K562 (cell line): Measurements from ENCODE around the gene BCAS1. TPM values are rescaled to one million over a fixed set of nuclear protein-coding genes. Genes with fewer than 3 reads are reported as not detected.

ENCODE experiments used
- ATAC-seq: fragments of 200-7000 bp; cut with Tn5 transposase; 3 replicates; pipeline ENCODE4 v1.9.1; 2020; ENCODE audit warnings: moderate library complexity
- BruUV-seq: library from RNA; stranded (reverse); fragments of 400-500 nt; replicated peaks from 2 replicates; lab custom pipeline; 2021; lab: Mats Ljungman, UMichigan
- CTCF ChIA-PET: fragments of 300-600 bp; formaldehyde crosslinking; extraction: SDS; loops from one replicate; lab custom pipeline; 2021; ENCODE audit warnings: low intra/inter-chr PET ratio; lab: Yijun Ruan, JAX
- POLR2A ChIA-PET: fragments of 300-600, 350-650 bp; sonication (Branson Sonifier 250); formaldehyde crosslinking; extraction: SDS; loops from one replicate; lab custom pipeline; 2021; ENCODE audit warnings: antibody characterized with exemption, inconsistent platforms; lab: Yijun Ruan, JAX
- DNase-seq, 4 experiments: peaks; one replicate each; pipeline versions ENCODE4 v3.0.0 to v3.0.0-alpha.2; 2011 to 2018; ENCODE audit warnings: low spot score in 3 of 4, mixed read lengths in 3 of 4; ENCODE audit errors: extremely low read depth in 1 of 4
- FAIRE-seq: peaks from 2 replicates; lab custom pipeline; 2011; peaks lifted over from hg19 to GRCh38; lab: Jason Lieb, UNC
- H2AFZ ChIP-seq: 2 replicates; pipeline ENCODE4 v1.6.0; 2011; ENCODE audit warnings: low read depth, low read length, control low read depth, inconsistent platforms
- H3K27ac ChIP-seq: fragments of 200-600 bp; 3 replicates; pipeline ENCODE4 v1.8.0; 2011; ENCODE audit warnings: low read depth, mild to moderate bottlenecking, control low read depth, inconsistent platforms, low read length, moderate library complexity, mixed read lengths; ENCODE audit errors: extremely low read depth
- H3K27me3 ChIP-seq, 2 experiments: fragments of 300-600 bp in 1 of 2; 2 replicates in 1 of 2; 3 replicates in 1 of 2; pipeline versions ENCODE4 v1.6.0 to v1.8.0; 2011; ENCODE audit warnings: inconsistent platforms in 2 of 2, low read length in 2 of 2, mild to moderate bottlenecking in 1 of 2, mixed read lengths in 1 of 2, moderate library complexity in 1 of 2; ENCODE audit not compliant: control insufficient read depth in 2 of 2, insufficient read depth in 2 of 2
- H3K36me3 ChIP-seq: fragments of 300-600 bp; 3 replicates; pipeline ENCODE4 v1.8.0; 2011; ENCODE audit warnings: mild to moderate bottlenecking, low read length, inconsistent platforms; ENCODE audit not compliant: control insufficient read depth, insufficient read depth
- H3K4me1 ChIP-seq, 2 experiments: fragments of 200-600 bp in 1 of 2; replicated peaks in 1 of 2; 2 replicates in 1 of 2; 3 replicates in 1 of 2; pipeline versions ENCODE4 v1.5.1 to v1.8.0; 2011; ENCODE audit warnings: inconsistent platforms in 2 of 2, low read length in 2 of 2, mild to moderate bottlenecking in 1 of 2, mixed read lengths in 1 of 2, moderate library complexity in 1 of 2; ENCODE audit not compliant: control insufficient read depth in 2 of 2, insufficient read depth in 2 of 2
- H3K4me2 ChIP-seq: 2 replicates; pipeline ENCODE4 v1.6.1; 2011; ENCODE audit warnings: low read length, control low read depth, inconsistent platforms, mixed read lengths; ENCODE audit not compliant: insufficient read depth
- H3K4me3 ChIP-seq: fragments of 200-600 bp; sonication (generic), shearing (Covaris generic); 2 replicates; pipeline ENCODE4 v1.5.1; 2016; ENCODE audit warnings: control low read depth, inconsistent platforms
- H3K79me2 ChIP-seq: fragments of 200-600 bp; 3 replicates; pipeline ENCODE4 v1.8.0; 2011; ENCODE audit warnings: low read length, inconsistent platforms; ENCODE audit not compliant: control insufficient read depth, insufficient read depth
- H3K9ac ChIP-seq, 2 experiments: 2 replicates each; pipeline versions ENCODE4 v1.6.0 to v1.6.1; 2011; ENCODE audit warnings: low read depth in 2 of 2, low read length in 2 of 2, control low read depth in 1 of 2, inconsistent platforms in 1 of 2, mild to moderate bottlenecking in 1 of 2, mixed read lengths in 1 of 2; ENCODE audit not compliant: insufficient read depth in 1 of 2
- H3K9me1 ChIP-seq: one replicate; pipeline ENCODE4 v1.6.0; 2011; ENCODE audit warnings: inconsistent platforms, mild to moderate bottlenecking, low read length, moderate library complexity; ENCODE audit not compliant: control insufficient read depth, insufficient read depth
- H3K9me3 ChIP-seq: replicated peaks from 2 replicates; pipeline ENCODE4 v1.5.1; 2011; ENCODE audit warnings: low read depth, low read length, inconsistent platforms; ENCODE audit not compliant: control insufficient read depth, insufficient read depth
- H4K20me1 ChIP-seq: replicated peaks from 2 replicates; pipeline ENCODE4 v1.6.1; 2011; ENCODE audit warnings: low read length, inconsistent platforms, mixed read lengths; ENCODE audit not compliant: control insufficient read depth, insufficient read depth
- CREM ChIP-seq: IDR thresholded peaks from 2 replicates; pipeline ENCODE4 v1.6.1; 2014; ENCODE audit warnings: antibody characterized with exemption, low read depth
- MYC ChIP-seq, 2 experiments: fragments of 250-450 bp in 1 of 2; sonication (Bioruptor Pico) in 1 of 2; IDR thresholded peaks; 2 replicates each; pipeline versions ENCODE4 v1.5.1 to v1.6.1; 2012 to 2021; ENCODE audit warnings: low read depth in 2 of 2, borderline replicate concordance in 1 of 2, improper control_type of control experiment in 1 of 2, low read length in 1 of 2, mild to moderate bottlenecking in 1 of 2, moderate library complexity in 1 of 2
- ZBTB11 ChIP-seq, 3 experiments: fragments of 200-800 bp in 1 of 3; fragments of 250-450 bp in 1 of 3; fragments of 450-650 bp in 1 of 3; sonication (Bioruptor Pico) in 1 of 3; sonication (Bioruptor generic) in 1 of 3; formaldehyde crosslinking in 1 of 3; IDR thresholded peaks; 2 replicates each; pipeline versions ENCODE4 v1.6.1 to v1.8.0; 2016 to 2022; ENCODE audit warnings: mild to moderate bottlenecking in 2 of 3, missing genetic modification characterization in 2 of 3, missing compliant biosample characterization in 1 of 3, moderate library complexity in 1 of 3
- WGBS: fragments of 100-300 bp; shearing (Covaris generic); methylation state at CpG from one replicate; pipeline ENCODE4 v1.1.6; 2016; ENCODE audit warnings: low coverage, mixed read lengths; ENCODE audit not compliant: insufficient coverage; ENCODE audit errors: missing lambda C conversion rate; 5-methylcytosine and 5-hydroxymethylcytosine counted together
- in situ Hi-C: fragments of 300-500 bp; cut with MboI; formaldehyde crosslinking; loops from 4 replicates; pipeline ENCODE4 v1.15.0; 2018; ENCODE audit warnings: inconsistent platforms, mixed read lengths
- intact Hi-C: fragments of 100-400 bp; cut with micrococcal nuclease; formaldehyde crosslinking; loops from 2 replicates; pipeline ENCODE4 v1.14.2; 2022
- polyA plus RNA-seq, 8 experiments: library from polyadenylated mRNA; depleted of rRNA in 4 of 8; stranded (reverse) in 5 of 8; unstranded in 3 of 8; fragments of >200 nt; fragmentation: Nextera tagmentation in 2 of 8; fragmentation: Illumina TruSeq in 1 of 8; extraction: Ambion mirVana in 2 of 8; extraction: Trizol in 1 of 8; gene quantifications; 2 replicates each; pipeline versions ENCODE4 v1.2.1 to v1.2.3, GENCODE V29; 2011 to 2014; ENCODE audit warnings: inconsistent platforms in 1 of 8, missing spikeins in 1 of 8
- total RNA-seq, 7 experiments: library from RNA; depleted of rRNA in 6 of 7; stranded (reverse); fragments of >200 nt in 6 of 7; fragmentation: Illumina TruSeq in 2 of 7; extraction: Trizol in 2 of 7; gene quantifications; 2 replicates each; pipeline versions ENCODE4 v1.2.1 to v1.2.3, GENCODE V29; 2011 to 2021; ENCODE audit warnings: low replicate concordance in 1 of 7

Gene BCAS1
- total and polyA plus RNA-seq, 9 of the 15 experiments (the other 6 are each of a cell fraction or from before 2014, with no cell fraction given) = 0.18 to 2.3 (median 0.93) TPM

DNA sequence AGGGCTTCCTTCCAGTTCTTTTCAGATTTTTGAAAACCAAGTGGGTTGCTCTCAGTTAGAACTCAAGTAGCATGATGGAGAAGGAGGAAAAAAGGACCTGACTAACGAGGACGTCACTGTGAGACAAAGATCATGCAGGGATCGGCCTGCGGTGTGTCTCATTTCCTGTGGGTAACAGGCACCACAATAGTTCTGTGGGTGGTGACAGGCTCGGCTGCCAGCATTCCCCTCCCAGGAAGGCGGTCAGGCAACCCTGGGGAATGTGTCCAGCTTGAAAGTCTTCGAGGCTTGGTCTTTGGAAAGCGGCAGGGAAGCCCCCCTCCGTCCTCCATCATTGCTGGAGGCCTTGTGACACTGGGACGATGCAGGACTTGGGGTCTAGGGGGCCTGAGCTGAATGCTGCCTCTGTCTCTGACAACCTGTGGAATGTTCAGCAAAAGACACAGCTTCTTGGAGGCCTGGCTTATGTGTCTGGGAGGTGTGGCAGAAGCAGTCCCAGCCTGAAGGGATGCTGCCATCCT, 121.0 kb downstream of the BCAS1 start:
- Histone ChIP-seq H3K36me3 (no peaks in the 10 kb centered on the region), H3K9ac (no peak overlapping the region), H3K4me3 (no peak overlapping the region), H3K27ac (no peak overlapping the region), H3K9me3 (no peaks in the 10 kb centered on the region), H3K9me1 (no peaks in the 10 kb centered on the region), H2AFZ (peak overlapping the region; percentile 47), H4K20me1 (no peaks in the 10 kb centered on the region), H3K27me3 (no peaks in the 10 kb centered on the region), H3K4me2 (no peak overlapping the region; the same call in 1 of the 2 replicates), H3K79me2 (no peaks in the 10 kb centered on the region), H3K4me1 (peaks cover 0 to 11% of the 10 kb centered on the region in 2 experiments; a peak in 2 of 5 replicates)
- FAIRE-seq = no peak
- 12% methylated on average over 10 of the region's 10 CpGs for WGBS
- intact Hi-C loops = loop anchor here (10.0 kb wide), 1 partner anchor 745 kb away; no protein-coding TSS in a partner anchor
- TF ChIP-seq ZBTB11 (CRISPR knock-in tag; IDR thresholded peaks at IDR 0.05) (peak in 1 of 3 experiments; percentile 92; a peak in 2 of 6 replicates), MYC (IDR thresholded peaks at IDR 0.05; ENCODE audit: low read depth, low read length) (no peak), MYC (CRISPR knock-in tag; IDR thresholded peaks at IDR 0.05; ENCODE audit: borderline replicate concordance, low read depth) (no peak), CREM (peak; percentile 62)
- ChIA-PET POLR2A (interaction anchor here (0.8 to 0.9 kb wide), 2 partner anchors 9 to 11 kb away, joined by 3 read pairs; no protein-coding TSS in a partner anchor), CTCF (no interaction called here)
- ATAC-seq = peak; percentile 48
- DNase-seq = no peak
- in situ Hi-C loops = no loop called here
- BruUV-seq = no TSS peak
